ENCODE results near the gene DNAJB8. TPM values are rescaled to one million over a fixed set of nuclear protein-coding genes. Genes with fewer than 3 reads are reported as not detected.
A peak's percentile ranks its signal among the peaks of the same experiment; 100 is the strongest.

Gene DNAJB8
- total RNA-seq, 1 experiment from 2014 or later = not detected

- no CpG with 5 or more reads among the region's 9 CpGs for WGBS (ENCODE audit: extremely low coverage, insufficient read length, low lambda C conversion rate)
- Mint-ChIP-seq H3K9me3 (peaks cover 3 to 4% of the 10 kb centered on the region in 2 experiments; a peak in 2 of 5 replicates), H3K4me1 (peaks cover 28 to 53% of the 10 kb centered on the region in 2 experiments), H3K4me3 (no peak overlapping the region), H3K27me3 (ENCODE audit: low read depth) (peaks cover 97% of the 10 kb centered on the region), H3K27ac (no peak overlapping the region), H3K36me3 (ENCODE audit: insufficient read depth in 1 of 3, low read depth in 3 of 3) (no peaks in the 10 kb centered on the region; a peak in 2 of 7 replicates)
- Histone ChIP-seq H3K56ac (ENCODE audit: insufficient read length, low read depth, low read length) (no peak overlapping the region), H3T11ph (ENCODE audit: low read length) (no peak overlapping the region), H3K27ac (ENCODE audit: insufficient read length, low read depth, low read length) (no peak overlapping the region), H3K23ac (ENCODE audit: insufficient read length, low read depth, low read length) (no peak overlapping the region), H2BK120ac (ENCODE audit: low read depth, low read length, poor library complexity, severe bottlenecking) (no peak overlapping the region), H3K4ac (ENCODE audit: low read depth, low read length) (no peak overlapping the region), H4K5ac (ENCODE audit: insufficient read length, low read depth, low read length) (no peak overlapping the region), H2BK5ac (ENCODE audit: insufficient read length, low read length) (no peak overlapping the region), H3K27me3 (ENCODE audit: insufficient read depth, low read length) (peaks cover 69% of the 10 kb centered on the region), H3K4me1 (ENCODE audit: insufficient read depth, low read length) (no peaks in the 10 kb centered on the region), H3K79me2 (ENCODE audit: insufficient read depth, low read length) (no peaks in the 10 kb centered on the region), H2BK12ac (ENCODE audit: insufficient read length, low read depth, low read length) (no peak overlapping the region), H3K14ac (ENCODE audit: insufficient read depth, low read length) (no peak overlapping the region), H3K79me1 (ENCODE audit: insufficient read depth, low read depth, low read length, poor library complexity, severe bottlenecking) (no peaks in the 10 kb centered on the region), H2AFZ (ENCODE audit: low read length) (no peak overlapping the region), H3K9me3 (ENCODE audit: control insufficient read depth, low read depth, low read length) (no peaks in the 10 kb centered on the region), H3K4me2 (ENCODE audit: insufficient read depth, insufficient read length, low read length) (no peak overlapping the region), H3K9ac (ENCODE audit: extremely low read depth, insufficient read length, low read length) (no peak overlapping the region), H3K23me2 (ENCODE audit: insufficient read length, low read depth, low read length, poor library complexity, severe bottlenecking) (peaks cover 5% of the 10 kb centered on the region), H2BK15ac (ENCODE audit: low read depth, low read length) (no peak overlapping the region), H4K8ac (replicated peaks; ENCODE audit: insufficient read length, low read depth, low read length) (no peak overlapping the region), H4K20me1 (ENCODE audit: control insufficient read depth, insufficient read depth, insufficient read length) (peaks cover 3% of the 10 kb centered on the region), H2AK5ac (ENCODE audit: insufficient read length, low read length) (no peak overlapping the region), H3K18ac (ENCODE audit: insufficient read length, low read depth, low read length) (no peak overlapping the region), H2BK20ac (ENCODE audit: low read depth, low read length, poor library complexity, severe bottlenecking) (no peak overlapping the region), H4K91ac (ENCODE audit: insufficient read length, low read depth, low read length) (no peak overlapping the region)
- DNase-seq = peak; percentile 14
- TF ChIP-seq CTCF (conservative IDR thresholded peaks at IDR 0.05) = no peak
These were observed 28.8 kb upstream of the DNAJB8 start for GRCh38 chr3:128495435-128495970.

All from H9 (cell line).